ENCODE data around the gene GNA14.
"Not testable (repeated sequence)": the region's sequence is repeated elsewhere in the genome, so short reads cannot be mapped to it uniquely, and the experiment has no call there.

GNA14 gene

GRCh38 chr9:77648234-77649108 lies at the start of gene GNA14:
Gene GNA14 (minus strand): TSS chr9:77648322. CDS start chr9:77647793, 529 bp downstream.
- peak; percentile 15 to 33 for DNase-seq

DNA sequence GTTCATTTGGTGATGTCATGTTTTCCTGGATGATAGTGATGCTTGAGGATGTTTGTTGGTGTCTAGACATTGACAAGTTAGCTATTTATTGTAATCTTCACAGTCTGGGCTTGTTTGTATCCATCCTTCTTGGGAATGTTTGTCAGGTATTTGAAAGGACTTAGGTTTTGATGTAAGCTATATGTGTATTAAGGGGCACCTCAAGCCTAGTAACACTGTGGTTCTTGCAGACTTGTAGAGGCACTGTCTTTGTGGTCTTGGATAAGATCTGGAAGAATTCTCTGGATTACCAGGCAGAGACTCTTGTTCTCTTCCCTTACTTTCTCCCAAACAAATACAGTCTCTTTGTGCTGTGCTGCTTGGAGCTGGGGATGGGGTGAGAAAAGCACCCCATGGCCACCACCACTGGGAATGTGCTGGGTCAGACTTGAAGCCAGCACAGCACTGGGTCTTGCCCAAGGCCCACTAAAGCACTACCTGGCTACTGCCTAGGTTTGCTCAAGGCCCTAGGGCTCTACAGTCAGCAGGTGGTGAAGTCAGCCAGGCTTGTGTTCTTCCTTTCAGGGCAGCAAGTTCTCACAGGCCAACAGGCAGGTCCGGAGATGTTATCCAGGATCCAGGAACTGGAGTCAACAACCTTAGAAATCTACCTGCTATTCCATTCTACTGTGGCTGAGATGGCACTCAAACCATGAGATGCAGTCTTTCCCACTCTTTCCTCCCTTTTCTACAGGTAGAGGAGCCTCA lies 49.3 kb upstream of the GNA14 start:
- DNase-seq, result no peak

- DNase-seq, result not testable (repeated sequence)
Measured at GRCh38 chr9:77690723-77691122, 42.6 kb upstream of the GNA14 start.

DNA sequence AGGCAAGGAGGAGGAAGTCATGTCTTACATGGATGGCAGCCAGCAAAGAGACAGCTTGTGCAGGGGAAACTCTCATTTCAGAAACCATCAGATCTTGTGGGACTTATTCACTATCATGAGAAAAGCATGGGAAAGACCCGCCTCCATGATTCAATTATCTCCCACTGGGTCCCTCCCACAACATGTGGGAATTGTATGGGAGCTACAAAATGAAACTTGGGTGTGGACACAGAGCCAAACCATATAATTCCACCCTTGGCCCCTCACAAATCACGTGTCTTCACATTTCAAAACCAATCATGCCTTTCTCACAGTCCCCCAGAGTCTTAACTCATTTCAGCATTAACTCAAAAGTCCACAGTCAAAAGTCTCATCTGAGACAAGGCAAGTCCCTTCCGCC lies 42.0 kb upstream of the GNA14 start:
- not testable (repeated sequence) for DNase-seq

DNA sequence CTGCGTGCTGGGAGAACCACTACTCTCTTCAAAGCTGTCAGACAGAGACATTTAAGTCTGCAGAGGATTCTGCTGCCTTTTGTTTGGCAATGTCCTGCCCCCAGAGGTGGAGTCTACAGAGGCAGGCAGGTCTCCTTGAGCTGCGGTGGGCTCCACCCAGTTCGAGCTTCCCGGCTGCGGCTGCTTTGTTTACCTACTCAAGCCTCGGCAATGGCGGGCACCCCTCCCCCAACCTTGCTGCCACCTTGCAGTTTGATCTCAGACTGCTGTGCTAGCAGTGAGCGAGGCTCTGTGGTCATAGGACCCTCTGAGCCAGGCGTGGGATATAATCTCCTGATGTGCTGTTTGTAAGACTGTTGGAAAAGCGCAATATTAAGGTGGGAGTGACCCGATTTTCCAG lies 39.6 kb upstream of the GNA14 start:
- DNase-seq, result not testable (repeated sequence)

- no peak for DNase-seq
Measured at GRCh38 chr9:77680581-77680980, 32.5 kb upstream of the GNA14 start.

- no peak for DNase-seq
Measured at GRCh38 chr9:77679661-77680368, 31.7 kb upstream of the GNA14 start.

DNA sequence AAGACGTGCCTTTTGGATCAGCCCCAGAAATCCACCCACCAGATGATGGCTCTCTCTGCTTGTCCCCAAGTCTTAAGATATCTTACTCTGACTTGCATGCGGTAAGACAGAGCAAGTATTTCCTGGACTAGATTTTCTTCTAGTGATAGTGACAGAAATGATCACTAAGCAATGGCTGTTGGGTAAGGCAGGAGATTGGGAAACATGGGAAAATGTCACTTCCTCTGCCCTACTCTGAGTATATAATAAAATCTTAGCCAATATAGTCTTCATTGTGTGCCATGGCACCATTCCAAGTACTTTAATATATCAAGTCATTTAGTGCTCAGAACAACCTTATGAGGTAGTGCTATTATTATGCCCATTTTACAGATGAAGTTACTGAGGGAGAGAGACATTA lies 31.0 kb upstream of the GNA14 start:
- DNase-seq, result no peak

- DNase-seq, result no peak
Measured at GRCh38 chr9:77677957-77678535, 29.9 kb upstream of the GNA14 start.

- no peak for DNase-seq
Measured at GRCh38 chr9:77677397-77677796, 29.3 kb upstream of the GNA14 start.

DNA sequence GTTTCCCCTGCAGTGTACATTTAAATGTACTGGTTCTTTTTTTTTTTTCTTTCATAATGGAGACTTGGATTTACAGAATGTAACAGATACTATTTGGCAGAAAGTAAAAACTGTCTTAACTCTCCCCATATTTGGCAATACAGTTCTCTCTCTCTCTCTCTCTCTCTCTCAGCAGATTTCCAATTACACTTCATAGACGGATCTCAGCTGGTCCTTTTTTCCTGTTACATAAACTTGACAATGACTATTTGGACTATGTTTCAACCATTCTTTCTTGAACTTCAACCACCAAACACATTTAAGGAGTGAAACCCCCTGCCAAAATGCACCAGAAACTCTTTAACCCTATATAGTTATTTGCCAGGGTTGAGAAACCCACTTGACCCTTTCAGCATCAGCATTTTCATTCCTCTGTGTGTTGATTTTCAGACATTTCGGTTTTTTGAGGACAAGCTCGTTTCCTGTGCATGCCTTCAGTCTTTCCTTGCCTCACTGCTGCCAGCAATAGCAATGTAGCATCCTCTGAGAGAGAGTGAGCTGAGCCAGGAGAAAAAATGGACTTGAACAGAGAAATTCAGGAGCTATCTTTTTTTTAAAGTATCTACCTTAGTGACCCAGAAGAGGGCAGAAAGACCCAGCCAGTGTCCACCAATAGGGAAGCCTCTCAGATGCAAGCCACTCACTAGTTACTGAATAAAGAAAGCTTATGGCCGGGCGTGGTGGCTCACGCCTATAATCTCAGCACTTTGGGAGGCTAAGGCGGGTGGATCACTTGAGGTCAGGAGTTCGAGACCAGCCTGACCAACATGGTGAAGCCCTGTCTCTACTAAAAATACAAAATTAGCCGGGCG lies 26.0 kb upstream of the GNA14 start:
- DNase-seq, result no peak

- DNase-seq, result no peak
Measured at GRCh38 chr9:77672183-77672582, 24.1 kb upstream of the GNA14 start.

DNA sequence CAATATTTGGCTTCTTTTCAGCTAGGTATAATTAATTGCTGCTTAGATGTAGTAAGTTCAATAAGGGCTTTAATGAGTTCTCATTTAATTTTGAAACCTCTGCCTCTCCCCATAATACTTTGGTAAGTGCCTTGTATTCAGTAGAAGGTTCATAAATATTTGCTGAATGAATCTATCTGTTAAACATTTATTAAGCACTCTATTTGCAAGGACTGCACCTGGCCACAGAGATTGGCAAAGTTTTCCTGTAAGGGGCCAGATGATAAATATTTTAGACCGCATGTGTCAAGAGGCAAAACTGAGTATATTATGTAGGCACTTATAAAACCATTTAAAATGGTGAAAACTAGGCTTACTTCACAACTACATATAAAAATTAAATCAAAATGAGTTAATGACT lies 19.0 kb upstream of the GNA14 start:
- no peak for DNase-seq

- DNase-seq, result peak in 1 of 2 experiments; percentile 9
Measured at GRCh38 chr9:77663754-77664153, 15.6 kb upstream of the GNA14 start.

DNA sequence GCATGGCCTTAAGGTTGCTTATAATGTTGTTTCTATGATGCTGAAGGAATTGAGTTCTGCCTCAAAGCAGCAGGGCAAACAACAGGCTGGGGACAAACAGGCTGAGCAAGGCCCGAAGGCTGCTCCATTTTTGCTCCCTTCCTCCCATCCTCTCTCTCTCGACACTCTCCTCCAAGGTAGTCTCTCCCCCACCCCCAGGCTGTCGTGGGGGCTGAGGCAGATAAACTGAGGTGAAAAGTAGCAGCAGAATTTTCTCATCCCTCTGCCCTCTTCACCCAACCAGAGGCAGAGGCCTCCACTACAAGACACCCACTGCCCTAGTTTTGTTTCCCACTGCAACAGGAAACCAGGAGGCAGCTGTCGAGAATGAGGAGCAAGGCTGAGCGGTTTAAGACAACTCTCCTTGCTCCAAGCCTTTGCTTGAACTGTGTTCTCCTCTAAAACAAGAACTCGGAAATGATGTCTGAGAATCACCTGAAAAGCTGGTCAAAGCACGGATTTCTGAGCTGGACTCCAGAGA lies 13.5 kb upstream of the GNA14 start:
- no peak for DNase-seq

DNA sequence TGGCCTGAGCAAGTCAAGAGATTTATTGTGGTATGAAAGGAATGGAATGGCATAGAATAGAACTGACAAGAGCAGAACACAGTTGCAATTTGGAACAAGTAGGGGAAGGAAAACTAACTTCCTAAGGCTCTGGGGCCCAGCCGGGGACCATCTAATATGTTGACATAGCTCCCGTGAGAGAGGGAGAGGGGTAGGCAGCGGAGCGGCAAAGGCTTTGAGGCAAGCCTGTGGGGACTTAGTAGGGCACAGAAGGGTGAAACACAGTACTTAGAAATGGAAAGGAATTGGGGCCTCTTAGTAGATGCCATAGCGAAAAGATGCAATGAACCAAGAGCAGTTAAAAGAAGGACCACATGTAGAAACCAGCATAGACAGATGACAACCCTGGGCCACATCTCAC lies 11.8 kb upstream of the GNA14 start:
- DNase-seq, result no peak

DNA sequence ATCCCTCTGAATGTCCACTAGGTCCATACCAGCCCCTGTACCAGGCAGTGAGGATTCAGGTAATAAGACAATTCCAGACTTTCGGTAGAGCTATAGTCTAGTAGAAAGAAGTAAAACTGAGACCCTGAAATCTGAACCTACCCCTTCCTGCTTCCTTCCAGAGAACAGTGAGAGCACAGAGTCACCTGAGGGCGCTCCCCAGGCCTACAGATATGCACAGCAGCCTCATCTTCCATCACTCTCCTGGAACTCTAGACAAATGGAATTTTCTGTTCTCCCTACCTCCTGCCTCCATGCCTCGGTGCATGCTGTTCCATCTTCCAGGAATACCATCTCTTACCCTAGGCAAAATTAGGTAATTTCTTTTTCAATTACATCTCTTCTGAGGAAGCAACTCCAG lies 3.1 kb upstream of the GNA14 start:
- DNase-seq, result no peak

GRCh38 chr9:77649109-77649812 lies 1.1 kb upstream of the GNA14 start:
- DNase-seq, result no peak

DNA sequence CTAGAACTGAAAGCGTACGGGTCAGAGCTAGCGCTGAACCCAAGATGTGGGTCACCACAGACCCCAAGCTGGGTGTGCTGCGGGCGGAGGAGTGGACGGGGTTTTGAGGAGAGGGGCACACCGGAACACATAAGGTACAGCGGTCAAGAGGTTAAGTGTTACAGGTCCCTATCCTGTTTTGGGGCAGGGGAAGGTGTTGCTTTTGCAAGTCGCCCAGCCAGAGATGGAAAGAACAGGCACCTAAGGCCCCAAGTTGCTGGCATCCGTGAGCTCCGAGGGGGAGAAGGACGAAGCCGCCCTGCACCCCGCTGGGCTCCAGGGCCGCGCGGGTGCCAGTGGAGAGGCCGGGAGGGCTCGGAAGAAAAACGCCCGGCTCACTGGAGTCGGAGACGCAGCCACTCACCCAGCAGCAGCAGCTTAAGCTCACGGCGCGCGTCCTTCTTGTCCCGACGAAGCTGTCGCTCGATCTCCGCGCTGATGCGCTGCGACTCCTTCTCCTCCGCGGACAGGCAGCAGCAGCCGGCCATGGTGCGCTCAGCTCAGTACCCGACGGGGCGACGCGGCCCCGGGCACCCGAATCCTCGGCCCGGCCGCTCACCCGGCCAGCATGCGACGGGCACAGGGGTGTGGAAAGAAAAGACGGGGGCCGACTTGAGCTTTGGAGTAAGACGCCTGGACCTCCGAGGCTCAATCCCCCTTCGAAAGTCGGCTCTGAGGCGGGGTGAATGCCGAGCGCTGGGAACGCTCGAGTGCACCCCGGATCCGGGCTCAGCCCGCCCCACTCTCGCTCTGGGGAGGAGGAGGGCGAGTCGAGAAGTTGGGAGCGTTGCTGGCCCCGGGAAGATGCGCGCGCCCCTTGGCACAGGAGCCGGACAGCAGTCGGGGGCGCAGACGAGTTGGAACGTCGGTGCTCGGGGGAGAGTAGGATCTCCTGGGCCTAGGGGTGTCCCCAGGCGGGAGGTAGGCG lies 572 bp downstream of the GNA14 start:
- no peak for DNase-seq

DNA sequence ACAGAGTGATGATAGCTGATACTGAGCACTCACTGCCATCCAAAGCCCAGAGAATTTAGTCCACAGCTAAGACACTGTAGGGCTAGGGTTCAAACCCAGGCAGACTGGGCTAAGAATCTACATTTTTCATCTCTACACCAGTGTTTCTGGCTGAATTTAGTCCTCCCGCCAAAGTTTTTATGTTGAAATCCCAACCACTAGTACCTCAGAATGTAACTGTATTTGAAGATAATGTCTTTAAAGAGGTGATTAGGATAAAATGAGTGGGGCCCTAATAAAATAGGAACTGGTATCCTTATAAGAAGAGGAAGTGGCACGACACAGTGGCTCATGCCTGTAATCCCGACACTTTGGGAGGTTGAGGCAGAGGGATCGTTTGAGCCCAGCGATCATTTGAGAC lies 4.3 kb downstream of the GNA14 start:
- DNase-seq, result no peak
